Motor neuron (in vitro differentiated cells): Measurements from ENCODE around the gene ALDH1A2. TPM values are rescaled to one million over a fixed set of nuclear protein-coding genes. Genes with fewer than 3 reads are reported as not detected.
A peak's percentile ranks its signal among the peaks of the same experiment; 100 is the strongest.

Experiments
- ATAC-seq, 8 experiments: fragments of 200-7000 bp; cut with Tn5 transposase; replicated peaks in 6 of 8; 2 replicates each; pipeline ENCODE4 v1.8.0; 2021; ENCODE audit warnings: mild to moderate bottlenecking in 8 of 8, moderate library complexity in 8 of 8
- H3K27ac ChIP-seq, 2 donors: fragments of 250-450 bp; sonication (Bioruptor Pico); 2 replicates each; pipeline ENCODE4 v1.9.0; 2021; ENCODE audit warnings: antibody characterized with exemption in 2 of 2, mild to moderate bottlenecking in 2 of 2, moderate library complexity in 1 of 2
- H3K4me1 ChIP-seq, 2 donors: fragments of 250-450 bp; sonication (Bioruptor Pico); replicated peaks in 1 of 2; 2 replicates each; pipeline ENCODE4 v1.6.1; 2021; ENCODE audit warnings: antibody characterized with exemption in 2 of 2, mild to moderate bottlenecking in 2 of 2, moderate library complexity in 1 of 2
- H3K4me3 ChIP-seq, 5 donors: fragments of 250-450 bp; sonication (Bioruptor Pico); 2 replicates each; pipeline ENCODE4 v1.9.0; 2021; ENCODE audit warnings: antibody characterized with exemption in 5 of 5, mild to moderate bottlenecking in 5 of 5, moderate library complexity in 4 of 5
- WGBS, 10 experiments: fragments of 450-650 bp; shearing (Covaris generic); methylation state at CpG; one replicate each; pipeline ENCODE4 v1.0.0; 2022; 5-methylcytosine and 5-hydroxymethylcytosine counted together
- in situ Hi-C, 9 experiments: fragments of 400-800 bp; cut with MboI; loops; one replicate each; pipeline ENCODE4 v1.15.0; 2021; ENCODE audit warnings: low sequenced_read_pairs in 9 of 9, low pct_unique_long_range_greater_than_20kb in 2 of 9; ENCODE audit not compliant: unreplicated experiment in 9 of 9
- total RNA-seq, 8 experiments: library from RNA; unstranded; fragments of 300-600 nt; gene quantifications; 2 replicates each; pipeline versions ENCODE4 v1.2.3 to v1.2.4, GENCODE V29; 2022

Gene ALDH1A2
- total RNA-seq, 8 experiments from 2014 or later, result 0.21 to 24.8 (median 5.4) TPM; not detected in 1

- H3K27ac ChIP-seq, result no peak overlapping the region
- H3K4me3 ChIP-seq, result no peak overlapping the region
- peak in 1 of 8 experiments; percentile 12 for ATAC-seq
- no peaks in the 10 kb centered on the region for H3K4me1 ChIP-seq
- in situ Hi-C loops, result no loop called here
- 61 to 100% (median 80%) methylated on average over 2 to 4 of the region's 4 CpGs; no CpG with 5 or more reads in 1 of the 10 experiments for WGBS, 10 experiments
These were observed 103.6 kb downstream of the ALDH1A2 start for GRCh38 chr15:57961919-57962318.

- no peak for ATAC-seq
- in situ Hi-C loops, result no loop called here
- H3K27ac ChIP-seq, result no peak overlapping the region
- no peak overlapping the region for H3K4me3 ChIP-seq
- no peaks in the 10 kb centered on the region for H3K4me1 ChIP-seq
- 25 to 92% (median 69%) methylated on average over 1 to 4 of the region's 5 CpGs; no CpG with 5 or more reads in 2 of the 10 experiments for WGBS, 10 experiments
These were observed 108.4 kb downstream of the ALDH1A2 start for GRCh38 chr15:57957113-57957512.

- Histone ChIP-seq H3K27ac (no peak overlapping the region), H3K4me3 (no peak overlapping the region), H3K4me1 (peaks cover 0 to 3% of the 10 kb centered on the region in 2 donors)
- 0 to 100% (median 68%) methylated on average over 1 to 2 of the region's 2 CpGs; no CpG with 5 or more reads in 2 of the 10 experiments for WGBS, 10 experiments
- in situ Hi-C loops, result no loop called here
- ATAC-seq, result no peak
These were observed 111.6 kb downstream of the ALDH1A2 start for GRCh38 chr15:57953874-57954273.

DNA sequence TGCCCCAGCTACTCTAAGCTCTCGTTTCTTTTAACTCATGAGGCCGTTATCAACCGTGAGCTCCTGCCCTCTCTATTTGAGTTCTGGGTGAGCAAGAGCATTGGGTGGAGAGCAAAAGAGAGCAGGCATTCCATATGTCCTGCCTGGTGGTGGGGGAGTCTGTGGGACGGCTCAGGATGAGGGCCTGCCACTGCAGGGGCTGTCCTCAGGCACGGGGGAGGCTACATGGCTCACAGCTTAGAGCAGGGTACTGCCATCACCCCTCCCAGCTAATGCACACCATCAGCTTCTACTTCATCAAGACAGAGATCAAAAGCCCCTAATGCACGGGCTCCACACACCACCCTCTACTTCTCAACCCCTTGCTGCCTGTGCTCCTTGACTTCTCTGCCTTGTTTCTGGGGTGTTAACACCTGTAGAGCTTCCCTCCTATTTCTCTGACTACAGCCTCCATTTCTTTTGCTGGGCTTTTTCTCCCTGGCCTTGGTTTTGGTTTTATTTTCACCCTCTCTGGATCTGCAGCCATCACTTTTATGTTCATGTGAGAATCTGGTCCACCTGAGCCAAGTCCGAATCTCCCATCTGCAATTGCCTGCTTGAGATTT lies 114.1 kb downstream of the ALDH1A2 start:
- 18 to 96% (median 66%) methylated on average over 1 to 6 of the region's 7 CpGs; no CpG with 5 or more reads in 2 of the 10 experiments for WGBS, 10 experiments
- peaks cover 3 to 5% of the 10 kb centered on the region in 2 donors for H3K4me1 ChIP-seq

DNA sequence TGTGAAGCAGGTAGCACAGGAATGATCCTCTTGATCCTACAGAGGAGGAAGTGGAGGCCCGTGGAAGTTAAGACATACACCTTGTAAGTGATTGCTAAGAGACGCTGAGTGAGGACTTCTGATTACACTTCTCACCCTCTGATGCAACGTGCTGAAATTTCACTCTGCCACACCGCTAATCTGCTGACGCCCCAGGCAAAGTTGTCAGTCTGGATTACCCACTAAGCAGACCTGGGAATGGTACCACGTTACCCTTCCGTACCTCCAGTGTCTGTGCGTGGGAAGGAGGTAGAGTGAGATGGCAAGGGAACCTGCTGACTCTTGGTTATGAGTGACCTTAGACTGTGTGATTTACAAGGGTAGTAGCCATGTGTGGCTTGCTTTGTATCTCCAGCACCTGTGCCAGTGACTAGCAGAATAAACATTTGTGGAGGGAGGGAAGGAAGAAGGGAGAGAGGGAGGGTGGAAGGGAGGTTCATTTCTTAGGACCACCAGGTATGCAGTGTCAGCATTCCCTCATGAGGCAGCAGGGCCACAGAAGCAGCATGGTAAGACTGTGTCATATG lies 115.0 kb downstream of the ALDH1A2 start:
- no peak overlapping the region for H3K27ac ChIP-seq
- no peak overlapping the region for H3K4me3 ChIP-seq
- peaks cover 3 to 5% of the 10 kb centered on the region in 2 donors for H3K4me1 ChIP-seq
- 80 to 100% (median 90%) methylated on average over 1 to 3 of the region's 8 CpGs; no CpG with 5 or more reads in 5 of the 10 experiments for WGBS, 10 experiments
- ATAC-seq, result peak in 5 of 8 experiments; percentile 26 to 83 (median 71)
- in situ Hi-C loops, result no loop called here

More for the DNA sequence above, 114.1 kb downstream of the ALDH1A2 start:
- in situ Hi-C loops, result no loop called here
- Histone ChIP-seq H3K27ac (no peak overlapping the region), H3K4me3 (no peak overlapping the region)
- ATAC-seq, result no peak

DNA sequence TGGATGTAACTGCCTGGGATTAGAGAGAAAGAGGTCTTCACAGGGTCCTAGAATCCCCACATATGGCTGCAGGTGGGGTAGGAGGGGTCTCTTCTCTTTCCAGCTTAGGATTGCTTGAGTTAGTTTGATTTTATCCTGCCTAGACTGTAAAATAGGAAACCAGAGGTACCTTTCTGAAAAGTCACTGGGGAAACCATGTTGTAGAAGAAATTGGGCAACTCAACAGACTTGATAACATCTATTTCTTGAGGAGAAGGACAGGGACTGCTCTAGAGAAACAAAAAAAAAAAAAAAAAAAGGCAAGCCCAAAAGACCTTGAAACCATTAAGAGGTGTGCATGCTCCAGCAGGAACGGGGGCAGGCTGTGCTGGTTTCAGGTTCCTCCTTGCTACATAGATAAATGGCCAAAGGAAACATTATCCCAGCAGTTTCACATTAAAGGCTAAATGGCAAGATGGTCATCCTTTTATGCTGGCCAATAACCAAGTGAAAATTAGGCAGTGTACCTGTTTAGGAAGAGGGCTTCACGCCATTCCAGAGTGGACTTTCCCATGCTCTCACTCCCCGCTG lies 116.1 kb downstream of the ALDH1A2 start:
- in situ Hi-C loops, result no loop called here
- WGBS, 10 experiments, result 20 to 100% (median 79%) methylated on average over 1 to 3 of the region's 3 CpGs; no CpG with 5 or more reads in 2 of the 10 experiments

GRCh38 chr15:57948351-57949289 lies 116.9 kb downstream of the ALDH1A2 start:
- no peak overlapping the region for H3K4me3 ChIP-seq
- ATAC-seq, result no peak
- H3K27ac ChIP-seq, result no peak overlapping the region
- in situ Hi-C loops, result no loop called here
- WGBS, 10 experiments, result 16 to 90% (median 80%) methylated on average over 1 to 5 of the region's 9 CpGs; no CpG with 5 or more reads in 1 of the 10 experiments
- H3K4me1 ChIP-seq, result peaks cover 3 to 5% of the 10 kb centered on the region in 2 donors

More for the DNA sequence above, 116.1 kb downstream of the ALDH1A2 start:
- ATAC-seq, result no peak
- no peak overlapping the region for H3K4me3 ChIP-seq
- H3K4me1 ChIP-seq, result peaks cover 3 to 5% of the 10 kb centered on the region in 2 donors
- H3K27ac ChIP-seq, result no peak overlapping the region

DNA sequence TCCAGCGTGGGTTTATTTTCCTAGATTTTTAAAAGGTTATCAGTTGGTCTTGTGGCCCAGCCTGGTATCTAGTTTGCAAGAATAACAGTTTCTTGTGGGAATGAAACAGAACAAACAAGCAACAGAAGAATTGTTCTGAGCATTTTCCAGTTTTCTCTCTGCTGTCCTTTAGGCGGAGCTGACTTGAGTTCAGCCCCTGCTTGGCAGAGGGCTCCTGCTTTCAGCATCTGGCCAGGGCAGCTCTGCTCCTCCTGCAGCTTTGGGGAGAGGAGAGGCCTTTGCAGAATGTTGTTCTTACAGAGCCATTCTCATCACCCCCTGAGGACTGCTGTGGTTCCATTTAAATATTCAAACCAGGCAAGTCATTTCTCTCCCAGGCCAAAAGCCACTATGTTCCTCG lies 117.7 kb downstream of the ALDH1A2 start:
- ATAC-seq, result peak in 2 of 8 experiments; percentile 75 to 83
- peaks cover 3 to 5% of the 10 kb centered on the region in 2 donors for H3K4me1 ChIP-seq
- in situ Hi-C loops, result no loop called here
- WGBS, 10 experiments, result 0 to 89% (median 40%) methylated on average over 1 to 3 of the region's 3 CpGs; no CpG with 5 or more reads in 1 of the 10 experiments
- H3K4me3 ChIP-seq, result no peak overlapping the region
- no peak overlapping the region for H3K27ac ChIP-seq

- Histone ChIP-seq H3K4me3 (no peak overlapping the region), H3K27ac (no peak overlapping the region), H3K4me1 (peaks cover 3 to 5% of the 10 kb centered on the region in 2 donors)
- in situ Hi-C loops, result no loop called here
- WGBS, 10 experiments, result 29 to 100% (median 67%) methylated on average over 1 to 4 of the region's 4 CpGs; no CpG with 5 or more reads in 1 of the 10 experiments
- no peak for ATAC-seq
These were observed 118.2 kb downstream of the ALDH1A2 start for GRCh38 chr15:57947282-57947681.

DNA sequence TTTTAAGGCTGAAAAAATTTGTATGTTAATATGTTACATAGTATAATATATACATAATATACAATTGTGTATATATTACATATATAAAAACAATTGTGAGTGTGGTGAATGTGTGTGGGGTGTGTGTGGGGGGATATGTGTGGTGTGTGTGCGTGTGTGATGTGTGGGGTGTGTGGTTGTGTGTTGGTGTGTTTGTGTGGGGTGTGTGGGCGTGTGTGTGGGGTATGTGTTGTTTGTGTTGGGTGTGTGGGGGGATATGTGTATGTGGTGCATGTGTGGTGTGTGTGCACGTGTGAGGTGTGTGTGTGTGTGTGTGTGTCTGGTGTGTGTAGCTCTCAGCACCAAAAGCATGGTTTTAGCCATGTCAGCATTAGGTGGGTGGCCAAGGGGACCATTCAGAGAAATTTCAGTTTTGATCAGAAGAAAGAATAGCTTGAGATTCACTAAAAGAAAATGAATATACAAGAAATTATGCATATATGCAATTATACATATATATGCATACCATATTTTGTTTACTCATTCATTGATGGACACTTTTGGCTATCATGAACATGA lies 118.9 kb downstream of the ALDH1A2 start:
- Histone ChIP-seq H3K27ac (no peak overlapping the region), H3K4me3 (no peak overlapping the region), H3K4me1 (peaks cover 3 to 5% of the 10 kb centered on the region in 2 donors)
- in situ Hi-C loops, result no loop called here
- ATAC-seq, result no peak
- 43 to 75% (median 55%) methylated on average over 1 to 2 of the region's 3 CpGs; no CpG with 5 or more reads in 7 of the 10 experiments for WGBS, 10 experiments

- ATAC-seq, result no peak
- Histone ChIP-seq H3K4me3 (no peak overlapping the region), H3K4me1 (peaks cover 2 to 5% of the 10 kb centered on the region in 2 donors), H3K27ac (no peak overlapping the region)
- in situ Hi-C loops, result no loop called here
- WGBS, 10 experiments, result 0 to 100% (median 81%) methylated on average over 1 to 2 of the region's 2 CpGs; no CpG with 5 or more reads in 2 of the 10 experiments
These were observed 119.9 kb downstream of the ALDH1A2 start for GRCh38 chr15:57945616-57946015.

DNA sequence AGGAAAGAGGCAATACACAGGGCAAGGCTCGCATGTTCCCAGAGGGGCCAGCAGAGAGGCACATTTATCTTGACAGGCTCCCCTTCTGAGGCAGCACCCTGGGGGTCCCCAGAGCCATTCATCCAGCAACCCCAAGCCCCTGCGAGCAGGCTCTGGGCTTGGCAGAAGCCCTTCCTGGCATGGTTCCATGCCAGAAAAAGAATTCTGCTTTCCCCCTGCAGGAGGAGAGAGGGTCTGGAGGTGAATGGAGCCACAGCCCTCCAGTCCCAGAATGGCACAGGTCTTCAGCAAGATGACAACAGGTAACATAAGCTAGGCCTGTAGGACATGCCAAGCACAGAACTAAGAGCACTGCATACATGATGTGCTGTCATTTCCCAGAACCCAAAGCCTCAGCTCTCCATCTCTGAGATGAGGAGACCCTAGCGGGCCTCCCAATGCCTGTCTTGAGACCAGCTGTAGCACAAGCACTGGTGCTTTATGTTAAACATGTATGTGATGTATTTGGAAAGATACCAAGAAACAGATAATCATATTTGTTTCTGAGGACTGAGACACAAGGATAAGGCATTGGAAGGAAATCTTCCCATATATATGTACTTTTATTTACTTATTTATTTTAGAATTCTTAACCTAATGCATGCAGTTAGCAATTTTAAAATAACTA lies 121.6 kb downstream of the ALDH1A2 start:
- Histone ChIP-seq H3K4me1 (peaks cover 0 to 5% of the 10 kb centered on the region in 2 donors), H3K4me3 (no peak overlapping the region), H3K27ac (no peak overlapping the region)
- WGBS, 10 experiments, result 27 to 93% (median 76%) methylated on average over 1 to 3 of the region's 3 CpGs; no CpG with 5 or more reads in 3 of the 10 experiments
- ATAC-seq, result no peak
- in situ Hi-C loops, result no loop called here
